Calu3 (cell line): Measurements from ENCODE around the gene NDUFS6. TPM values are rescaled to one million over a fixed set of nuclear protein-coding genes. Genes with fewer than 3 reads are reported as not detected.

Experiments
- BruUV-seq: library from RNA; stranded (reverse); fragments of 400-500 nt; replicated peaks from 2 replicates; lab custom pipeline; 2021; lab: Mats Ljungman, UMichigan
- CTCF ChIA-PET: fragments of 300-600 bp; sonication (Branson Sonifier 250); formaldehyde crosslinking; loops from one replicate; lab custom pipeline; 2022; ENCODE audit warnings: antibody characterized with exemption; lab: Charles Lee
- DNase-seq: peaks from one replicate; pipeline ENCODE4 v3.0.0; 2022
- H3K27ac Mint-ChIP-seq: one replicate; pipeline ENCODE4 v1.8.0; 2022; ENCODE audit warnings: mixed read lengths; ENCODE audit not compliant: unreplicated experiment
- H3K27me3 Mint-ChIP-seq: one replicate; pipeline ENCODE4 v1.8.0; 2022; ENCODE audit warnings: mixed read lengths; ENCODE audit not compliant: unreplicated experiment
- H3K36me3 Mint-ChIP-seq: one replicate; pipeline ENCODE4 v1.8.0; 2022; ENCODE audit warnings: mild to moderate bottlenecking, moderate library complexity, mixed read lengths; ENCODE audit not compliant: insufficient read depth, unreplicated experiment
- H3K4me1 Mint-ChIP-seq: one replicate; pipeline ENCODE4 v1.8.0; 2022; ENCODE audit warnings: mild to moderate bottlenecking, low read depth, mixed read lengths; ENCODE audit not compliant: unreplicated experiment
- H3K4me3 Mint-ChIP-seq: one replicate; pipeline ENCODE4 v1.8.0; 2022; ENCODE audit warnings: mild to moderate bottlenecking, low read depth, moderate library complexity, mixed read lengths; ENCODE audit not compliant: unreplicated experiment
- H3K9me3 Mint-ChIP-seq: one replicate; pipeline ENCODE4 v1.8.0; 2022; ENCODE audit warnings: low read depth, mixed read lengths; ENCODE audit not compliant: unreplicated experiment
- intact Hi-C: fragments of 100-400 bp; cut with micrococcal nuclease; formaldehyde crosslinking; loops from one replicate; pipeline ENCODE4 v1.10.0; 2022; ENCODE audit not compliant: unreplicated experiment
- total RNA-seq: library from RNA; stranded (reverse); gene quantifications from 2 replicates; pipeline ENCODE4 v1.2.3, GENCODE V29; 2022
- TF ChIP-seq, protein P1 (sequence below): fragments of 200-600 bp; IDR thresholded peaks from one replicate; pipeline ENCODE4 v1.8.0; 2022; ENCODE audit warnings: antibody characterized with exemption; ENCODE audit not compliant: unreplicated experiment

The NDUFS6 gene
- total RNA-seq, 1 experiment from 2014 or later, result 44.7 TPM

DNA sequence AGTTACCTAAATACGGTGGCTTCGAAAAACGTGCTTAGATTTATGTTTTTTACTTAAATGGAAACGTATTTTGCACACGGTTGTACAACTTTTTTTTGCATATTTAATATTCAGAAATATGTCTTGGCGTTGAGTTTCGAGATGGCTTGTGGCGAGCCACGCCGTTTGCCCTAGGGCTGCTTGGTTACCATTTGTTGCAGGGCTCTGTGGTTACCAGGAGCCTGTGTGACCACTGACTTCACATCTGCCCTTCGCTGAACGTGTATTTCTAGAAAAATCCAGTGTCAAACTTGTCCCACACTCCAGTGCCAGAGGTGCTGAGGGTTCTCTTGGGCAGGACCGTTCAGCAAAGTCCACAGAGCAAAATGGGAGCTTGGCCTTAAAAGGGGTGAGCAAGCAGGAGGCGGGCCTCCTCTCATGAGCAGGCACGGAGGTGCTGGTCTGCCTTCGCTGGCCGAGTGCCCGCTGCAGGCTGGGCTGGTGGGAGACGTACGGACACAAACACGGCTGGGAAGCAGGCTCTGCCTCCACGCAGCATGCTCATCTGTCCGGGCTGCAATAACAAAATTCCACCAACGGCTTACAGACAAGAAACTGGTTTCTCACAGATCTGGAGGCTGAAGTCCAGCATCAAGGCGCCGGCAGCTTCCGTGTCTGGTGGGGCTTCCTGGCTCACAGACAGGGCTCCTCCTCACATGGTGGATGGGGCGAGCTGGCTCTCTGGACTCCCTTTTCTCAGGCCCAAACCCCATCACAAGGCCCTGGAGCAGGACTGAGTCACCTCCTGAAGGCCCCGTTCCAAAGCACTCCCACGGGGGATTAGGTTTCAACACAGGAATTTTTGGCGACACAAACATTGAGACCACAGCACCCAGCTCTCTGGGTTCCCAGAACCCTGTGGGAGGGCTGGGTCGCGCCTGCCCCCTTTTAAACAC, 7.0 kb upstream of the NDUFS6 start:
- BruUV-seq, result no TSS peak

DNA sequence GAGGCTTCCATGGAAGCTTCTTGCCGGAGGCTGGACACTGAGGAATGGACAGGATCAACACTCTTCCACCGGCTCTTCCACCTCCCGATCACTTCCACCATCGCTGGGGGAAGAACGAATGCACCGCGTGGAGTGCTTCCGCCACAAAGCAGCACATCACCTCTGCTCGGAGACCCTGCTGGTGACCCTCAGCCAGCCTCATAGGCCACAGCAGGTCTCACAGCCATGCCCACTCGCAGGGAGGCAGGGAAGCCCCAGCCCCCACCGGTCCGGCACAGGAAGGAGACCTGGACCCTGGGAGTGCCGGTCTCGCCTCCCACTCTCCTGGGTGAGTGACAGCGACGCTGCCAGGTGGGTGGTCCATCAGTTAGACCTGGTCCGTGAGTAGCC, 6.3 kb upstream of the NDUFS6 start:
- peaks cover 30% of the 10 kb centered on the region for H3K4me1 Mint-ChIP-seq
- intact Hi-C loops, result no loop called here
- H3K27me3 Mint-ChIP-seq, result no peaks in the 10 kb centered on the region
- no peaks in the 10 kb centered on the region for H3K9me3 Mint-ChIP-seq
- no peak for DNase-seq
- BruUV-seq, result no TSS peak
- H3K36me3 Mint-ChIP-seq, result peaks cover 33% of the 10 kb centered on the region
- no peak overlapping the region for H3K27ac Mint-ChIP-seq
- TF ChIP-seq, protein P1, sequence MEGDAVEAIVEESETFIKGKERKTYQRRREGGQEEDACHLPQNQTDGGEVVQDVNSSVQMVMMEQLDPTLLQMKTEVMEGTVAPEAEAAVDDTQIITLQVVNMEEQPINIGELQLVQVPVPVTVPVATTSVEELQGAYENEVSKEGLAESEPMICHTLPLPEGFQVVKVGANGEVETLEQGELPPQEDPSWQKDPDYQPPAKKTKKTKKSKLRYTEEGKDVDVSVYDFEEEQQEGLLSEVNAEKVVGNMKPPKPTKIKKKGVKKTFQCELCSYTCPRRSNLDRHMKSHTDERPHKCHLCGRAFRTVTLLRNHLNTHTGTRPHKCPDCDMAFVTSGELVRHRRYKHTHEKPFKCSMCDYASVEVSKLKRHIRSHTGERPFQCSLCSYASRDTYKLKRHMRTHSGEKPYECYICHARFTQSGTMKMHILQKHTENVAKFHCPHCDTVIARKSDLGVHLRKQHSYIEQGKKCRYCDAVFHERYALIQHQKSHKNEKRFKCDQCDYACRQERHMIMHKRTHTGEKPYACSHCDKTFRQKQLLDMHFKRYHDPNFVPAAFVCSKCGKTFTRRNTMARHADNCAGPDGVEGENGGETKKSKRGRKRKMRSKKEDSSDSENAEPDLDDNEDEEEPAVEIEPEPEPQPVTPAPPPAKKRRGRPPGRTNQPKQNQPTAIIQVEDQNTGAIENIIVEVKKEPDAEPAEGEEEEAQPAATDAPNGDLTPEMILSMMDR, result no peak
- CTCF ChIA-PET, result no interaction called here
- H3K4me3 Mint-ChIP-seq, result no peak overlapping the region

More for the DNA sequence above, 7.0 kb upstream of the NDUFS6 start:
- peaks cover 26% of the 10 kb centered on the region for H3K36me3 Mint-ChIP-seq
- H3K4me1 Mint-ChIP-seq, result peaks cover 36% of the 10 kb centered on the region
- H3K4me3 Mint-ChIP-seq, result no peak overlapping the region
- no peaks in the 10 kb centered on the region for H3K27me3 Mint-ChIP-seq
- no peak overlapping the region for H3K27ac Mint-ChIP-seq
- TF ChIP-seq, protein P1, result no peak
- no peak for DNase-seq
- no peaks in the 10 kb centered on the region for H3K9me3 Mint-ChIP-seq
- CTCF ChIA-PET, result no interaction called here
- intact Hi-C loops, result no loop called here

DNA sequence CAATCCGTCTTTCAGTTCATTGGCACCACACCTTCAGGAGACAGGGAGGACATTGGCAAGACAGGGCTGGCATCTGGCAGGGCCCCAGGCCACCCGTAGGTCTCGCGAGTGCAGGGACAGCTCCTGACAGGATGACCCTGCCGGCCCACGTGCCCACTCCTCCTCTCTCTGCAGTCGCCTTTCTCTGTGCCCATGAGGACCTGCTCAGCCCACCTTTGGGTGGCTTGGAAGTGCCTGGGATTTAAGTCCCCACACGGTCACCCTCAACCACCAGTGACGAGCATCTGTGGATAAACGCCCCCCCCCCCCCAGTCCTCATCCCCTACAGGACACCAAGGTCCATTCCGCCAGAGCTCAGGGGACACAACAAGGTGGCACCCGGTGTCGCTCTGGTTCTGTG, 5.7 kb upstream of the NDUFS6 start:
- DNase-seq, result no peak
- TF ChIP-seq, protein P1, result no peak
- peaks cover 39% of the 10 kb centered on the region for H3K36me3 Mint-ChIP-seq
- intact Hi-C loops, result no loop called here
- no peaks in the 10 kb centered on the region for H3K9me3 Mint-ChIP-seq
- H3K27me3 Mint-ChIP-seq, result no peaks in the 10 kb centered on the region
- CTCF ChIA-PET, result no interaction called here
- BruUV-seq, result no TSS peak
- H3K27ac Mint-ChIP-seq, result no peak overlapping the region
- no peak overlapping the region for H3K4me3 Mint-ChIP-seq
- H3K4me1 Mint-ChIP-seq, result peaks cover 24% of the 10 kb centered on the region

DNA sequence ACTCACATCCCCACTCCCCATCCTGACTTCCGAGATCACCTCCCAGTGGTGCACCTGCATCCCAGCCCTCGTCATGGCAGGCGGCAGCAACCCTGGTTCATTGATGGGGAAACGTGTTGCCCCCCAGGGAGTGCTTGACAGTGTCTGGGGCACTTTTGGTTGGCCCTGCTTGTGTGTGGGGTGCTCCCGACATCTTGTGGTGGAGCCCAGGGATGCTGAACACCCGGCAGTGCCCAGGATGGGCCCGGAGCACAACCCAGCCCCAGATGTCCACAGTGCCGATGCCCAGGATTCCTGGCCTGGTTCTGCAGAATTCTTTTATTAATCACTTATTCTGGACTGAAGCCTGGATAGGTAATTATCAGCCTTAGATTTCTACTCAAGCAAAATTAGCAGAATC, 5.3 kb upstream of the NDUFS6 start:
- Mint-ChIP-seq H3K27ac (no peak overlapping the region), H3K36me3 (peaks cover 43% of the 10 kb centered on the region), H3K4me3 (no peak overlapping the region), H3K27me3 (no peaks in the 10 kb centered on the region), H3K4me1 (peaks cover 19% of the 10 kb centered on the region), H3K9me3 (no peaks in the 10 kb centered on the region)
- intact Hi-C loops, result no loop called here
- TF ChIP-seq, protein P1, result no peak
- BruUV-seq, result no TSS peak
- no peak for DNase-seq
- CTCF ChIA-PET, result no interaction called here
